HG02943 (cell line): ENCODE measurements around the gene SLC39A3.

Experiments
- ATAC-seq: cut with Tn5 transposase; IDR thresholded peaks from one replicate; pipeline ENCODE4 v1.9.1; 2021; ENCODE audit warnings: mild to moderate bottlenecking, low read depth, moderate library complexity; ENCODE audit not compliant: unreplicated experiment

The SLC39A3 gene

DNA sequence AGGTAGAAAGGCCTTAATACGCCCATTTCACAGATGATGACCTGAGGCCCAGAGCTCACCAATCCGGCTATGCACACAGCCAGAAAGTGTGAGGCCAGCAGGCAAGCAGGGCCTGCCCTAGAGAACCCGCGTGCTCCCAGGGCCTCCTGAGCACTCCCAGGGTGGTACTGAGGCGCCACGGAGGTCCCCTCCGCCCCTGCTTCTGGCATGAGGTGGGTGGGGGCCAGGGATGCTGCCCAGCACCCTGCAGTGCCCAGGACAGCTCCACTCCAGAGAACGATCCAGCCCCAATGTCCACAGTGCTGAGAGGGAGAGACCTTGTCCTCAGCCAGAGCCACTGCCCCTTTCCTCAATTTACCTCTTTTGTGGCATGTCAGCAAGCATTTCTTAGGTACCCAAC, 29.4 kb upstream of the SLC39A3 start:
- no peak for ATAC-seq

DNA sequence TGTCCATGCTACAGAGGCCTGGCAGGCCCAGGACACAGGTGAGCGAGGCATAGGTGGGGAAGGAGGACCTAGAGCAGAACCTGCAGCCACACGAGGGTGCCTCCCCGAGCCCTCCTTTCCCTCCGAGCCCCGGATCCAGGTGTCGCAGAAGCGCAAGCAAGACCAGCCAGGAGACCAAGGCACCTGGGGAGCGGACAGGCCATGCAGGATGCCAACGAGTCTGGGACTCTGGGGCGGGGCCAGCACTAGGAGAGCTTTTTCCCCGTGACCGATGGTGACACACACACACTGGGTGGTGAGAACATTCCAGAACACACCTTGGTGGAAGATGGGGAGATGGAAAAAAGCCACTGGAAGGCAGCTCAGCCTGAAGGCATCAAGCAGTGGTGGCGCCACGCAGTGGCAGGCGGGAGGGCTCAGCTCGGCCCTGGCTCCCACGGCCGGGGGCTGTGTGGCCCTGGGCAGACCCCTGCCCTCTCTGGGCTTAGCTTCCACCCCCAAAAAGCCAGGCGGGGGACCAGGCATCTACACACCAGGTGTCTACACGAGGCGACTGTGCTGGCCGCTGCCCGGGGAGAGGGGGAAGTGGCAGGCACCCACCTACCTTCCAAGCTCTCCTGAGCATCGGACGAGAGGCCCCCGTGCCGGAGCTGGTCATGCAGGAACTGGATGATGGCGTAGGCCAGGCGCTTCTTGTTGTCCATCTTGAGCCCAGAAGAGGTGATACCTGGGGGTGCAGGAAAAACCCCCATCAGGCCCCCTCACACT, 28.7 kb upstream of the SLC39A3 start:
- ATAC-seq: no peak

DNA sequence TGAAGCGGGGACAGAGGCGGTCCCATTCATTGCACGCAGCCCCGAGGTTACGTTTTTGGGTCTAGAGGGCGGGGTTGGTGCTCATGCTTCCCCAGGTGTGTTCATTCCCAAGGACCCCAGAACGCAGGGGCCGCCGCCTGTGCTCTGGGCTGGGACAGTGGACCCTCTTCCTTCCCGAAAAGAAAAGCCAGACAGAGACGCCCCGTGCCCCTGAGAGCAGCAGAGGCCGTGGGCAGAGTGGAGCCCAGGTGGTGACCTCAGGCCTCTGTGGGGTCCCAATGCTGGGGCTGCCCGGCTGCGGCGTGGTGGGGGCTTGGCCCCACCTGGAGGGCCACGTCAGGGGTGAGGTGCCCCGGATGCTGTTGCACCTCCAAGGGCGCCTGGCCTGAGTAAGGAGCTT, 27.9 kb upstream of the SLC39A3 start:
- ATAC-seq: no peak

DNA sequence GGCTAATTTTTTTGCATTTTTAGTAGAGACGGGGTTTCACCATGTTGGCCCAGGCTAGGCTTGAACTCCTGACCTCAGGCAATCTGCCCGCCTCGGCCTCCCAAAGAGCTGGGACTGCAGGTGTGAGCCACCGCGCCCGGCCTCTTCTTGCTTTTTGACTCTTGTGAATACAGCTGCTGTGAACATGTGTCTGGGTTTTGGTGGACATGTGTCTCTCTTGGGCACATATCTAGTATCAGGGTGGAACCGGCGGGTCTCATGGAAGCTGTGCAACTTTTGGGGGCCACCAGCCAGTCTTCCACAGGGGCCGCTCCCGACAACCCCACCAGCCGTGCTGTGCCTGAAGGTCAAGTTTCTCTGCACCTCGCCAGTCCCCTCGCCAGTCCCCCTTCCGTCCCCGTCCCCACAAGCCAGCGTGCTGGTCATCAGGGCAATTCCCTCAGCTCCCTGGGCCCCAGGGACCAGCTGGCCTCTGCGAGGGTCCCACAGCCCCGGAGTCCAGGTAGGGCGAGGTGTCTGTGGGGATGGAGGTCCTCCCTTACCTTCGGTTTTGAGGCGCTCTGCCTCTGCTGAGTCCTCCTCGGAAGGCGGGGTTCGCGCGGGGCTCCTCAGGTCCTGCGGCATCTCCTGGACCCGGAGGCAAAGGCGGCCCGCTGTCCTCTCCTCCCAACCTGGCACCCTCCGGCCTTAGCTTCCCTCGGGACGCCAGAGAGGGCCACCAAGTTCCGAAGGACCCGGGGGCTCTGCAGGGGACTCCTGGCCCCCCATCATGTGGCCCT, 27.0 kb upstream of the SLC39A3 start:
- no peak for ATAC-seq

- no peak for ATAC-seq
These were observed 25.6 kb upstream of the SLC39A3 start for GRCh38 chr19:2765376-2765775.

GRCh38 chr19:2764945-2765344, 25.1 kb upstream of the SLC39A3 start:
- ATAC-seq: no peak

GRCh38 chr19:2763687-2764086, 23.9 kb upstream of the SLC39A3 start:
- no peak for ATAC-seq

DNA sequence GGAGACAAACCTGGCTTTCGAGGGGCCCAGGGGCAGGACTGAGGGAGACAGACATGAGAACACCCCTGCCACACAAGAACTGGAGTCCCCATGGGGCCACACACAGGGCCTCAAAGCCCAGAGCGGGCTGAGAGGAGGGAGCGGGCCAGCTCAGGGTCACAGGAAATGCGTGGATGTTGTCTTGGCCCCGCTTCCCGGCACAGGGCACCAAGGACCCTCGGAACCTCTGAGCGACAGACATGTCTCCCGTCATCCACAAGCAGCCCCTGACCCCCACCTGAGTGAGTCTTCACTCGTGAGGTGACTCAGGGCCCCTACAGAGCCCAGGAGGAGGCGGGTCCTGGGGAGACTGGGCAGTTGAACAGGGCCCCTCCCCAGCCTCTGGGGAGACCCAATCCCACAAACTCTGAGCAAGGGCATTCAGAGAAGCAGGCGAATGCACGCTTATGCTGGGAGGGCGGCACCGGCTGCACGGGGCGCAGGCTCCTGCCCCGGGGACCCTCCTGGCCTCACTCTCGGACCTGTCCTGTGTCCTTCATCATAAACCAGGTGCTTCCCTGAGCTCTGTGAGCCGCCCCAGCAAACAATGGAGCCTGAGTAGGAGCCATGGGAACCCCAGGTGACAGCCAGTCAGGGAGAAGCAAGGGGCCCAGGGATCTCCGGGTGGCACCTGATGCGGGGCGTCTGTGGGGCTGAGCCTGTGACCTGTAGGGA, 23.1 kb upstream of the SLC39A3 start:
- no peak for ATAC-seq

DNA sequence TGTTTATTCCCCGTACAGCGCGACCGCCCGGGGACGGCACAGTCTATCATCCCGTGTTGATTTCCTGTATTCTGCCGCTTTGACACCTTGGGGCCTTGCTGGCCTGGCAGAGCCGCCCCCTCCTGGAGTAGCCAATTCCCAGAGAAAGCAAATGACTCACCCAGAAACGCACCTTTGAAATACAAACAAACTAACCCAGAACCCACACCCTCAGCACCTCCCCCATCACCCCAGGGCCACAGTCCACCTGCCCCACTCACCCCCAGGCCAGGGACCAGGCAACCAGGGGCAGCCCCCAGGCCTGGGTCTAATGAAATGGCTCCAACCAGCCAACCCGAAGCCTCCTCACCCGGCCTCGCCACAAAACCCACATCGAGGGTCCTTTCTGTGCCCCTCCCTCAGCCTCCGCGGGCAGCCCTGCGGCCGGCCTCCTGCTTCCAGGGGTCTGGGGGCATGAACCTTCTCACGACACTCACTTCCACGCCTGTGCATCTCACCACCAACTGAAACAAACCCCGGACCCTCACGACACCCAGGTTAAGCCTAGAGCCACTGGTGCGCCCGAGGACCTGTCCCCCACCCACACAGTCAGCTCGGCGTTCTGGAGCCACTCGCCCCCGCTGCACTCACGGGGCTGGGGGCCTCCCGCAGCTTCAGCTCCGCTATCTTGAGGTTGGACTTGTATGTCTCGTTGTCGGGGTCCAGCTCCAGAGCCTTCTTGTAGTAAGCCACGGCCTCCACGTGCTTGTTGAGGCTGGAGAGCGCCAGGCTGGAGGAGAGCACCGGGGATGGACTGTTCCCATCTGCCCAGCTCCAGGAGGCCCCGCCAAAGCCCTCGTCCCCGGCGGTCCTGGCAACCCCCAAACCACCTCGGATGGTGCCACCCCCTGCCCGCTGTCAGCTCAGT, 22.3 kb upstream of the SLC39A3 start:
- ATAC-seq: no peak

- no peak for ATAC-seq
These were observed 21.5 kb upstream of the SLC39A3 start for GRCh38 chr19:2761309-2761677.

GRCh38 chr19:2759965-2760364, 20.1 kb upstream of the SLC39A3 start:
- ATAC-seq: no peak

DNA sequence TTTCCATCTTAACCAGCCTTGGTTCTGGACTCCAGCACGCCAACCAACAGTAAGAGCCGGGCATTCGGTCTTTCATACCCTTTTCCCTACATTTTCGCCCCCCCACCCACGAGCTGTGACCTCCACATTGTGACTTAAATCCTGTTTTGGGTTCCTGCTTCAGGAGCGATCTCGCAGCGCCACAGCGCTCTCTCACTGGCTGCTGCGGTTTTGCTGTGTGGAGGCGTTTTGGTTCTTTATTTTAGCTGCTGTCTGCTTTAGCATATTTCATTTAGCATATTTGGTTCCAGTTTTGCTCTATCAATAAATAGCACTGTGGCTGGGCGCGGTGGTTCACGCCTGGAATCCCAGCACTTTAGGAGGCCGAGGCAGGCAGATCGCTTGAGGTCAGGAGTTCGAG, 19.5 kb upstream of the SLC39A3 start:
- ATAC-seq: no peak

GRCh38 chr19:2758601-2759313, 18.9 kb upstream of the SLC39A3 start:
- ATAC-seq: no peak

GRCh38 chr19:2756921-2757881, 17.4 kb upstream of the SLC39A3 start:
- ATAC-seq: no peak

DNA sequence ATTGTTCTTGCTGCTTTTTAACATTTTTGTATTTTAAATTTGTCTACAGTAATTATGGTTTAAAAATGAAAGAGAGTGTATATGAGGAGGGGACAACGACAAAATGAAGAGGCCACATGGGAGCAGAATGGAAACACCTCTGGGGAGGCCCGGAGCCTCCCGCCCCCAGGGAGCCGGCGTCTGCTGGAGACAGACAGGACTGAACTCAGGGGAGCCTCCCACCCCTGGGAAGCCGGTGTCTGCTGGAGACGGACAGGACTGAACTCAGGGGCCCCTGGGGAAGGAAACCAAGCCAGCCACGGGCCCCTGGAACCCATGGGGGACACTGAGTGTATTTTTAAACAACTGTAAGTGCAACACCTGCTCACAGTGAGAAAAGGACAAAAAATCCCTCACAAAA, 16.7 kb upstream of the SLC39A3 start:
- ATAC-seq: no peak

DNA sequence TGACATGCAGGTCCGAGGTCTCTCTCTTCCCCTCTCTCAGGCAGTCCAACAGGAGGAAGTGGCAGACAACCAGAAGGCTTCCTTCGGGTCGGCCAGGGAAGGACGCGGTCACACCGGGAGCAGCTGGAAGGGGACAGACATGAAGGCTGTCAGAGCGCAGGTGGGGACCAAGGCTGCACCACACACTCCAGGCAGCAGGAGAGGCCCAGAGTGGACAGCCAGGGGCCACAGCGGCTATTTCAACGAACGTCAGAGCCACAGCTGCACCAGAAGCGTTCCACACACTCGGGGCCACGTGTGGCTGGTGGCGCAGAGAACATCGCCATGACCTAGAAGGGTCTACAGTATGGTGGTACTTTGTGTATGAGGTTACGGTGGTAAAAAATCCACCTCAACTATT, 16.0 kb upstream of the SLC39A3 start:
- ATAC-seq: no peak

DNA sequence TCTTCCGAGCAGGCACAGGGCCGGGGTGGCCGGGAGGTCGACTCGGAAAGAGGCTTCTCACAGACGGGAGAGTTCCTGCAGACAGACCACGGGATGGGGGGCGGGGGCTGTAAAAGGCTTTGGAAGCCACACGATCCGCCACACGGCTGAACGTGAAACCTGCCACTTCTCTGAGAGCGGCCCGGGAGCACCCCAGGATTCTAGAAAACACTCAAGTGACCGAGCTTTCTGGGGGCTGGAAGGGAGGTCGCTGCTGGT, 15.6 kb upstream of the SLC39A3 start:
- ATAC-seq: no peak

DNA sequence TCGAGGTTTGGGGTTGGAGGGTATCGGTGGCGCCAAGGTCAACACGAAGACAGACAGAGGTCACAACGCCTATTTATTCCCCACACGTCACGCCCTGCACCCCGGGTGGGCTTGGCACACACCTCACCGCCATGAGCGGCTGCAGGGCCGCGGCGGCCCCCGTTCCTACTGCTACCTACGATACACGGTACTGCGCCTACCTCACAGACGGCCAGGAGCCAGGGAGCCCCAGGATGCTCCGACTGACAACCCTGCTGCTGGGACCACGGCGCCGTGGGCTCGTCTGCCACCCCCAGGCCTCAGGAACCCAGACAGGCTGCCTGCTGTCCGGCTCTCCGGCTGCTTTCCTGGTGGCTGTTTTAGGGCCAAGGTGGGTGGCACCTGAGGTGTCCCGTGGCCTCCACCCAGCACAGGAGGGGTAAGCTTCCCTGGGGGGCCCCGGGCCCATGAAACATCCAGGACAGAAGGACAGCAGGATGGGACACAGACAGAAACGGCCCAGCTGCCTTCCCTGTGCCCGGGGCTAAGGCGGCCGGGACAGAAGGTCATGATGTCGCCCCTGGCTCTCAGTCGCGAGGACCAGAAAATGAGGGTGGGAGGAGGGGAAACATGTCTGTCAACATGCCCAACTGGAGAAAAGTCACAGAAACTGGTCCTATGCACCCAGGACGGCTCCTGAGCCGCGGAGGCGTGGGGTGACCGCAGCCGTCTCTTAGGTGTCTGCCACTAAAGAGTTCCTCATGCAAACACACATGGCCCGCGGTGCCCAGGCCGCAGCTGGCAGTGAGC, 15.0 kb upstream of the SLC39A3 start:
- ATAC-seq: no peak
